Occipital lobe (tissue), 2 donors: ENCODE results near the gene PROSER3. TPM values are rescaled to one million over a fixed set of nuclear protein-coding genes. Genes with fewer than 3 reads are reported as not detected.

Experiments used
- DNase-seq: peaks from one replicate; lab custom pipeline; 2025; lab: John Stamatoyannopoulos, UW
- total RNA-seq: library from RNA; depleted of rRNA; stranded (reverse); fragments of >200 nt; gene quantifications from one replicate; pipeline ENCODE4 v1.2.3, GENCODE V29; 2014

Gene PROSER3
- total RNA-seq, 1 donor from 2014 or later = 1.9 TPM

DNA sequence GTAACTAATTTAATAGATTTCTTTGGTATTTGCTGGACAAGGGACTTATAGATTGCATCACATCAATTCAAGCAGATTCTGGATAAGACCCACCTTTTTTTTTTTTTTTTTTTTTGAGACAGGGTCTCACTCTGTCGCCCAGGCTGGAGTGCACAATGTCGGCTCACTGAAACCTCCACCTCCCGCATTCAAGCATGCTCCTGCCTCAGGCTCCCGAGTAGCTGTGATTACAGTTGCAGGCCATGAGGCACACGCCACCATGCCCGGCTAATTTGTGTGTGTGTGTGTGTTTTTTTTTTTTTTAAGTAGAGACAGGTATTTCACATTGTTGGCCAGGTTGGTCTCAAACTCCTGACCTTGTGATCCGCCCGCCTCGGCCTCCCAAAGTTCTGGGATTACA, 58.9 kb downstream of the PROSER3 start:
- DNase-seq = no peak

GRCh38 chr19:35818445-35818844, 60.5 kb downstream of the PROSER3 start:
- no peak for DNase-seq

Other genes starting within 250 kb of the PROSER3 start
- 0.94 TPM for gene DMKN, start 244.5 kb upstream of the PROSER3 start, total RNA-seq
- gene SBSN, start 229.9 kb upstream of the PROSER3 start, total RNA-seq = not detected
- gene GAPDHS, start 224.7 kb upstream of the PROSER3 start, total RNA-seq = not detected
- gene TMEM147, start 212.6 kb upstream of the PROSER3 start, total RNA-seq = 37.4 TPM
- not detected for gene ATP4A, start 194.5 kb upstream of the PROSER3 start, total RNA-seq
- not detected for gene PMIS2, start 172.0 kb upstream of the PROSER3 start, total RNA-seq
- 6.4 TPM for gene HAUS5, start 145.4 kb upstream of the PROSER3 start, total RNA-seq
- 16.7 TPM for gene RBM42, start 129.1 kb upstream of the PROSER3 start, total RNA-seq
- gene ETV2, start 116.4 kb upstream of the PROSER3 start, total RNA-seq = 1.1 TPM
- gene COX6B1, start 109.9 kb upstream of the PROSER3 start, total RNA-seq = 119 TPM
- gene UPK1A, start 91.7 kb upstream of the PROSER3 start, total RNA-seq = not detected
- gene ZBTB32, start 53.6 kb upstream of the PROSER3 start, total RNA-seq = not detected
- gene KMT2B, start 40.2 kb upstream of the PROSER3 start, total RNA-seq = 3.0 TPM
- gene IGFLR1, start 15.7 kb upstream of the PROSER3 start, total RNA-seq = 0.47 TPM
- gene U2AF1L4, start 12.8 kb upstream of the PROSER3 start, total RNA-seq = 8.7 TPM
- 7.2 TPM for gene PSENEN, start 12.5 kb upstream of the PROSER3 start, total RNA-seq
- gene LIN37, start 9.6 kb upstream of the PROSER3 start, total RNA-seq = 8.3 TPM
- 0.31 TPM for gene HSPB6, start 1.1 kb upstream of the PROSER3 start, total RNA-seq
- 85.5 TPM for gene ARHGAP33, start 17.4 kb downstream of the PROSER3 start, total RNA-seq
- not detected for gene PRODH2, start 54.7 kb downstream of the PROSER3 start, total RNA-seq
- 1.2 TPM for gene NPHS1, start 94.3 kb downstream of the PROSER3 start, total RNA-seq
- 0.94 TPM for gene KIRREL2, start 98.7 kb downstream of the PROSER3 start, total RNA-seq
- 179 TPM for gene APLP1, start 110.4 kb downstream of the PROSER3 start, total RNA-seq
- 3.0 TPM for gene NFKBID, start 142.4 kb downstream of the PROSER3 start, total RNA-seq
- gene HCST, start 144.4 kb downstream of the PROSER3 start, total RNA-seq = not detected
- 3.1 TPM for gene TYROBP, start 150.1 kb downstream of the PROSER3 start, total RNA-seq
- gene LRFN3, start 178.2 kb downstream of the PROSER3 start, total RNA-seq = 10.5 TPM
- 10.6 TPM for gene SDHAF1, start 237.0 kb downstream of the PROSER3 start, total RNA-seq